HCT116 (cell line): ENCODE results near the gene UBAC2. TPM values are rescaled to one million over a fixed set of nuclear protein-coding genes. Genes with fewer than 3 reads are reported as not detected.

ENCODE experiments used
- ATAC-seq: fragments of 200-7000 bp; cut with Tn5 transposase; 2 replicates; pipeline ENCODE4 v1.9.1; 2020; ENCODE audit warnings: mild to moderate bottlenecking, moderate library complexity
- Bru-seq: library from RNA; stranded (reverse); fragments of 400-500 nt; gene quantifications from one replicate; lab custom pipeline; 2021; lab: Mats Ljungman, UMichigan
- BruChase-seq, 2 experiments: library from RNA; stranded (reverse); fragments of 400-500 nt; gene quantifications; one replicate each; lab custom pipeline; 2021; lab: Mats Ljungman, UMichigan
- BruUV-seq: library from RNA; stranded (reverse); fragments of 400-500 nt; replicated peaks from 2 replicates; lab custom pipeline; 2021; lab: Mats Ljungman, UMichigan
- CTCF ChIA-PET: fragments of 300-600 bp; sonication (Branson Sonifier 250); formaldehyde crosslinking; loops from one replicate; lab custom pipeline; 2021; ENCODE audit warnings: antibody characterized with exemption; lab: Charles Lee
- POLR2A ChIA-PET: fragments of 300-600, 350-600 bp; sonication (Branson Sonifier 250); formaldehyde crosslinking; loops from one replicate; lab custom pipeline; 2021; ENCODE audit warnings: antibody characterized with exemption; lab: Charles Lee
- RAD21 ChIA-PET, 2 experiments: fragments of 300-600 bp; sonication (Branson Sonifier 250); formaldehyde crosslinking; loops; one replicate each; lab custom pipeline; 2023; ENCODE audit warnings: low total read pairs in 2 of 2; ENCODE audit not compliant: uncharacterized antibody in 2 of 2, unreplicated experiment in 2 of 2, low non-redundant PET in 1 of 2; lab: Charles Lee
- DNase-seq: peaks from one replicate; pipeline ENCODE4 v3.0.0-alpha.2; 2010; ENCODE audit warnings: low read depth, low spot score
- H2AFZ ChIP-seq: fragments of 200-600 bp; shearing (Covaris generic), sonication (generic); 2 replicates; pipeline ENCODE4 v1.6.1; 2017; ENCODE audit warnings: low read depth, mixed run types, mixed read lengths, antibody characterized with exemption, low read length; ENCODE audit not compliant: poor library complexity, severe bottlenecking
- H3K27ac ChIP-seq: 2 replicates; pipeline ENCODE4 v1.5.1; 2012; ENCODE audit warnings: low read depth, low read length
- H3K27me3 ChIP-seq: fragments of 200-600 bp; sonication (generic); 2 replicates; pipeline ENCODE4 v1.6.1; 2016; ENCODE audit warnings: mixed run types, low read length, mixed read lengths; ENCODE audit not compliant: insufficient read depth
- H3K36me3 ChIP-seq, 2 experiments: fragments of 200-500 bp in 1 of 2; fragments of 200-600 bp in 1 of 2; sonication (Bioruptor generic) in 1 of 2; sonication (generic) in 1 of 2; 2 replicates each; pipeline versions ENCODE4 v1.5.1 to v1.6.1; 2014 to 2016; ENCODE audit warnings: low read length in 2 of 2, inconsistent platforms in 1 of 2, mixed read lengths in 1 of 2, mixed run types in 1 of 2; ENCODE audit not compliant: insufficient read depth in 2 of 2, control insufficient read depth in 1 of 2
- H3K4me1 ChIP-seq, 2 experiments: fragments of 200-600 bp in 1 of 2; sonication (generic) in 1 of 2; 2 replicates each; pipeline versions ENCODE4 v1.5.1 to v1.6.1; 2012 to 2017; ENCODE audit warnings: low read length in 2 of 2, inconsistent platforms in 1 of 2, mild to moderate bottlenecking in 1 of 2, mixed read lengths in 1 of 2, mixed run types in 1 of 2, moderate library complexity in 1 of 2; ENCODE audit not compliant: insufficient read depth in 2 of 2, control insufficient read depth in 1 of 2
- H3K4me2 ChIP-seq: fragments of 200-600 bp; sonication (generic); 2 replicates; pipeline ENCODE4 v1.6.1; 2017; ENCODE audit warnings: mixed run types, low read length, mixed read lengths
- H3K4me3 ChIP-seq, 2 experiments: fragments of 200-600 bp in 1 of 2; sonication (generic) in 1 of 2; replicated peaks in 1 of 2; 2 replicates each; pipeline ENCODE4 v1.5.1; 2011 to 2016; ENCODE audit warnings: low read length in 2 of 2, control low read depth in 1 of 2, low read depth in 1 of 2, mild to moderate bottlenecking in 1 of 2, mixed read lengths in 1 of 2, mixed run types in 1 of 2
- H3K79me2 ChIP-seq: fragments of 200-600 bp; sonication (generic); 2 replicates; pipeline ENCODE4 v1.6.1; 2017; ENCODE audit warnings: mild to moderate bottlenecking, mixed run types, low read length, moderate library complexity, mixed read lengths; ENCODE audit not compliant: insufficient read depth
- H3K9ac ChIP-seq: fragments of 200-600 bp; sonication (generic); 2 replicates; pipeline ENCODE4 v1.6.1; 2016; ENCODE audit warnings: low read length, mixed read lengths
- H3K9me2 ChIP-seq: fragments of 200-600 bp; sonication (generic), shearing (Covaris generic); 2 replicates; pipeline ENCODE4 v1.6.1; 2017; ENCODE audit warnings: mixed run types, mild to moderate bottlenecking, moderate library complexity; ENCODE audit not compliant: insufficient read depth
- H3K9me3 ChIP-seq, 2 experiments: fragments of 200-500 bp in 1 of 2; fragments of 200-600 bp in 1 of 2; sonication (Bioruptor generic) in 1 of 2; sonication (generic) in 1 of 2; 2 replicates each; pipeline ENCODE4 v1.6.1; 2014 to 2017; ENCODE audit warnings: low read length in 2 of 2, mixed read lengths in 2 of 2, inconsistent platforms in 1 of 2, low read depth in 1 of 2, mild to moderate bottlenecking in 1 of 2, mixed run types in 1 of 2, moderate library complexity in 1 of 2; ENCODE audit not compliant: control insufficient read depth in 1 of 2, insufficient read depth in 1 of 2
- H4K20me1 ChIP-seq: fragments of 200-600 bp; sonication (generic), shearing (Covaris generic); 2 replicates; pipeline ENCODE4 v1.6.1; 2017; ENCODE audit warnings: mixed run types, mild to moderate bottlenecking, moderate library complexity; ENCODE audit not compliant: insufficient read depth
- CBX3 ChIP-seq: IDR thresholded peaks from 2 replicates; pipeline ENCODE4 v1.6.1; 2012; ENCODE audit warnings: low read depth
- CEBPB ChIP-seq: IDR thresholded peaks from 2 replicates; pipeline ENCODE4 v1.6.1; 2012; ENCODE audit warnings: low read depth
- EZH2 ChIP-seq: fragments of 200-600 bp; sonication (generic); IDR thresholded peaks from 2 replicates; pipeline ENCODE4 v1.6.1; 2017; ENCODE audit warnings: antibody characterized with exemption, mixed run types
- POLR2A ChIP-seq: IDR thresholded peaks from 2 replicates; pipeline ENCODE4 v1.7.0; 2011; ENCODE audit warnings: borderline replicate concordance; ENCODE audit not compliant: insufficient read depth, insufficient read length; ENCODE audit errors: extremely low read depth
- POLR2AphosphoS5 ChIP-seq: IDR thresholded peaks from 2 replicates; pipeline ENCODE4 v1.6.1; 2011; ENCODE audit warnings: mild to moderate bottlenecking, low read depth, low read length, moderate library complexity
- REST ChIP-seq: IDR thresholded peaks from 2 replicates; pipeline ENCODE4 v1.6.1; 2012; ENCODE audit warnings: low read depth
- SP1 ChIP-seq: IDR thresholded peaks from 2 replicates; pipeline ENCODE4 v1.6.1; 2012; ENCODE audit warnings: low read depth
- YY1 ChIP-seq: IDR thresholded peaks from 2 replicates; pipeline ENCODE4 v1.6.1; 2011; ENCODE audit warnings: low read length, low read depth, moderate library complexity, mild to moderate bottlenecking; ENCODE audit not compliant: insufficient replicate concordance; ENCODE audit errors: extremely low read depth
- ZFX ChIP-seq: fragments of 450-650 bp; IDR thresholded peaks from 2 replicates; pipeline ENCODE4 v1.6.1; 2017
- intact Hi-C: fragments of 100-400 bp; cut with micrococcal nuclease; formaldehyde crosslinking; loops from 2 replicates; pipeline ENCODE4 v1.10.0; 2022
- long read RNA-seq: library from polyadenylated mRNA; unstranded; transcript quantifications from one replicate; pipeline ENCODE4 v2.0.0, GENCODE V29; 2021; ENCODE audit not compliant: unreplicated experiment
- polyA plus RNA-seq: library from polyadenylated mRNA; unstranded; fragments of >200 nt; gene quantifications from 2 replicates; pipeline ENCODE4 v1.2.1, GENCODE V29; 2012; ENCODE audit warnings: missing spikeins
- total RNA-seq: library from RNA; stranded (reverse); gene quantifications from one replicate; pipeline ENCODE4 v1.2.1, GENCODE V29; 2021; ENCODE audit not compliant: unreplicated experiment

UBAC2 gene
- total RNA-seq (67.4 TPM), Bru-seq, nascent RNA (percentile 91 among the genes with signal in this experiment), BruChase-seq, experiment 1, labeled RNA remaining after a 6-hour chase (percentile 75 among the genes with signal in this experiment), BruChase-seq, experiment 2, labeled RNA remaining after a 2-hour chase (percentile 79 among the genes with signal in this experiment)
- polyA plus RNA-seq, result 60.0 and 66.1 TPM in 2 replicates
- long read RNA-seq, transcript UBAC2-203 (9 exons, 1,375 nt), result major isoform, 176 of 242 reads
- long read RNA-seq, partial matches to known transcripts, result 7 of 242 reads
- long read RNA-seq, other reads (novel, unspliced or antisense), result 57 of 242 reads

GRCh38 chr13:99200432-99201167 lies at the start of gene UBAC2:
TSS of gene UBAC2 (plus strand) at chr13:99200854. CDS start at chr13:99200909, 55 bp downstream.
- H3K4me3 ChIP-seq, result peak within 1 kb of the TSS; percentile 75 to 95
- BruUV-seq, result no TSS peak
- H3K9ac ChIP-seq, result peak within 1 kb of the TSS; percentile 96
- ATAC-seq (peak; percentile 77), DNase-seq (peak; percentile 83)
- H3K79me2 ChIP-seq, result peaks cover 72% of the 10 kb centered on the region
- POLR2A ChIA-PET, result interaction anchor here (0.9 to 2.2 kb wide), 6 partner anchors 16 to 117 kb away, joined by 3 to 8 read pairs (median 5); no protein-coding TSS in a partner anchor
- intact Hi-C loops, result no loop called here
- no peaks in the 10 kb centered on the region for H3K36me3 ChIP-seq
- TF ChIP-seq ZFX (peak; percentile 18; the same call in 1 of the 2 replicates), EZH2 (no peak), CEBPB (no peak), POLR2AphosphoS5 (peak; percentile 98), POLR2A (peak; percentile 97), YY1 (peak; percentile 83), CBX3 (no peak), SP1 (no peak), REST (no peak)
- CTCF ChIA-PET, result interaction anchor here (1.8 to 2.3 kb wide), 2 partner anchors 65 to 69 kb away, joined by 9 to 10 read pairs; no protein-coding TSS in a partner anchor
- H4K20me1 ChIP-seq, result no peaks in the 10 kb centered on the region
- H3K9me2 ChIP-seq, result no peaks in the 10 kb centered on the region
- peak within 1 kb of the TSS; percentile 88 for H3K4me2 ChIP-seq
- peaks cover 37 to 46% of the 10 kb centered on the region in 2 experiments for H3K4me1 ChIP-seq
- no peaks in the 10 kb centered on the region for H3K27me3 ChIP-seq
- RAD21 ChIA-PET, result no interaction called here
- peak within 1 kb of the TSS; percentile 93 for H3K27ac ChIP-seq
- H3K9me3 ChIP-seq, result no peaks in the 10 kb centered on the region
- no peak within 1 kb of the TSS for H2AFZ ChIP-seq
